ENCODE results near the gene USH2A. TPM values are rescaled to one million over a fixed set of nuclear protein-coding genes. Genes with fewer than 3 reads are reported as not detected.

The USH2A gene
- total and polyA plus RNA-seq, 8 donors, result 0.03 to 0.28 (median 0.06) TPM

DNA sequence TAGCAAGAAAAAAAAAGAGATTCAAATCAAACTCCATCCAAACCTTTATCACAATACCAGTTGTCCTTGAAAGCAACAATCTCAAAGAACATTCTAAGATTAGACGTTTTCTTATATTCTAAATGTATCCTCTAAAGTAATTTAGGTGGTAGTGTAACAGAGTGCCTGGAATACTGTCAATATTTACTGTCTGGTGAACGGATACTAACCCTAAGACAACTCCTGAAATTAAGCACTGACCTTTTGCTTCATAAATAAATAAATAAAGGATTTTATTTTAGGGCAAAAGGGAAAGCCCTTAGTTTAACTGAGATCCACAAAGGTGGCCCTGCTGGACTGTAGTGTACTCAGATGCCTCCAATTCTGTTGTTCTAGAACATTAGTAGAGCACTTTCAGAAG, 9.9 kb upstream of the USH2A start:
- Histone ChIP-seq H3K27me3 (no peaks in the 10 kb centered on the region), H3K27ac (no peak overlapping the region), H3K36me3 (no peaks in the 10 kb centered on the region), H3K4me1 (no peaks in the 10 kb centered on the region), H3K4me3 (no peak overlapping the region), H3K9me3 (no peaks in the 10 kb centered on the region)
- FAIRE-seq (no peak), ATAC-seq (no peak), DNase-seq (no peak)
- WGBS, 2 donors, result 40 to 42% methylated on average over 2 of the region's 2 CpGs
- intact Hi-C loops (cut with DNase I), result no loop called here
- TF ChIP-seq, protein P1, sequence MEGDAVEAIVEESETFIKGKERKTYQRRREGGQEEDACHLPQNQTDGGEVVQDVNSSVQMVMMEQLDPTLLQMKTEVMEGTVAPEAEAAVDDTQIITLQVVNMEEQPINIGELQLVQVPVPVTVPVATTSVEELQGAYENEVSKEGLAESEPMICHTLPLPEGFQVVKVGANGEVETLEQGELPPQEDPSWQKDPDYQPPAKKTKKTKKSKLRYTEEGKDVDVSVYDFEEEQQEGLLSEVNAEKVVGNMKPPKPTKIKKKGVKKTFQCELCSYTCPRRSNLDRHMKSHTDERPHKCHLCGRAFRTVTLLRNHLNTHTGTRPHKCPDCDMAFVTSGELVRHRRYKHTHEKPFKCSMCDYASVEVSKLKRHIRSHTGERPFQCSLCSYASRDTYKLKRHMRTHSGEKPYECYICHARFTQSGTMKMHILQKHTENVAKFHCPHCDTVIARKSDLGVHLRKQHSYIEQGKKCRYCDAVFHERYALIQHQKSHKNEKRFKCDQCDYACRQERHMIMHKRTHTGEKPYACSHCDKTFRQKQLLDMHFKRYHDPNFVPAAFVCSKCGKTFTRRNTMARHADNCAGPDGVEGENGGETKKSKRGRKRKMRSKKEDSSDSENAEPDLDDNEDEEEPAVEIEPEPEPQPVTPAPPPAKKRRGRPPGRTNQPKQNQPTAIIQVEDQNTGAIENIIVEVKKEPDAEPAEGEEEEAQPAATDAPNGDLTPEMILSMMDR (IDR thresholded peaks at IDR 0.05), result no peak

DNA sequence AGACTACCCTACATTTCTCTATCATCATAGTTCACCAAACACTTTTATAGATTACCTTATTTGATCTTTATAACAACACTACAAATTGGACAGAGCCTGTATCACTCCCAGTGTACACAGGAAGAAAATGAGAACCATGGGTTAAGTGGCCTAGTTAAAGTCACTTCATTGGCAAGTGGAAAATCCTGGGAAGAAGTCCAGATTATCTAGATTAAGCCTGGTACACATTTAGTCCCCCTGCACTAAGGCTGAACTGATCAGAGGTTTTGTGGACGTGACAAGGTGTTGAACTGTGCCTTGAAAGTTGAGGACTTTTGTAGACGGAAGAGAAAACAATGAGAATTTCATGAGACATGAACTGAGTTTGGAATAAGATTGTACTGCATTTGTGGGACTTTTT, 7.5 kb upstream of the USH2A start:
- FAIRE-seq (no peak), ATAC-seq (no peak), DNase-seq (no peak)
- no peaks in the 10 kb centered on the region for H3K4me1 ChIP-seq
- H3K4me3 ChIP-seq, result no peak overlapping the region
- TF ChIP-seq, protein P1 (IDR thresholded peaks at IDR 0.05), result no peak
- H3K9me3 ChIP-seq, result no peaks in the 10 kb centered on the region
- H3K27ac ChIP-seq, result no peak overlapping the region
- WGBS, 2 donors, result 57 to 68% methylated on average over 2 of the region's 2 CpGs
- intact Hi-C loops (cut with DNase I), result no loop called here
- H3K36me3 ChIP-seq, result no peaks in the 10 kb centered on the region
- H3K27me3 ChIP-seq, result no peaks in the 10 kb centered on the region

DNA sequence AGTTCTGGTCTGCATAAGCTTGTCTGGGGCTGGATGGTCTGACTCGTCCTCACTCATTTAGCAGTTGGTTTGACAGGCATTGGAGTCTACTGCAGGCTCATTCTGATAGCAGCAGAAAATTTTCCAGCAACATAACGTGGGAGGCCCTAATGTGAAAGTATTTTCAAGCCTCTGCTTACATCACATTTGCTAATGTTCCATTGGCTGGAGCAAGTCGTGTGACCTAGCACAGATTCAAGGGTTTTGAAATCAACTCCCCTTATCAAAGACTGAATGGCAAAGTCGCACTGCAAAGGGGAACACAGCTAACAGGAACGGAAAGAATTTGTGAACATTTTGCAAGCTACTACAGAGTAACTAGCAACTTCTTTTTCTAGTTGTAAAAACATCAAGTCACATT, 2.3 kb upstream of the USH2A start:
- FAIRE-seq (no peak), DNase-seq (no peak), ATAC-seq (no peak)
- Histone ChIP-seq H3K9me3 (no peaks in the 10 kb centered on the region), H3K4me1 (peaks cover 0 to 7% (median 0%) of the 10 kb centered on the region in 3 donors), H3K27me3 (no peaks in the 10 kb centered on the region), H3K36me3 (no peaks in the 10 kb centered on the region), H3K27ac (no peak overlapping the region), H3K4me3 (no peak overlapping the region)
- WGBS, 2 donors, result 67 to 69% methylated on average over 5 of the region's 5 CpGs
- TF ChIP-seq, protein P1 (IDR thresholded peaks at IDR 0.05), result no peak
- intact Hi-C loops (cut with DNase I), result no loop called here

DNA sequence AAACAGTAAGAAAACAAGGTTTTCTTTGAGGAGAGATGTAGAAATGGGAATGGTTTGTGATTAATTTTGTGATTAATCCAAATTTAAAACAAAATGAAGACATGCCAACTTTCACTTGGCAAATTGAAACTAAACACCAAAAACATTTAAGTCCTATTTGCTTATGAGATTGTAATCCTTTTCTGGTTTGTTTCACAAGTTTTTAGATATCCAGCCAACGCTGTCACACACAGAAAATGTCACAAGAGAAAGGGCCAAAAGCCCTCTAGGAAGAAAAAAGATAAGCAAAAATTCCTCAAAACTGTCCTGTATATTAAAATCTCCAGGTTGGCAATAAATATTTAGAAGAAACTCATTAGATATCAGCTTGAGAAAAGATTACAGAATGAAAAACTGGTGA, 2.5 kb downstream of the USH2A start:
- H3K27me3 ChIP-seq, result no peaks in the 10 kb centered on the region
- TF ChIP-seq, protein P1 (IDR thresholded peaks at IDR 0.05), result no peak
- intact Hi-C loops (cut with DNase I), result no loop called here

DNA sequence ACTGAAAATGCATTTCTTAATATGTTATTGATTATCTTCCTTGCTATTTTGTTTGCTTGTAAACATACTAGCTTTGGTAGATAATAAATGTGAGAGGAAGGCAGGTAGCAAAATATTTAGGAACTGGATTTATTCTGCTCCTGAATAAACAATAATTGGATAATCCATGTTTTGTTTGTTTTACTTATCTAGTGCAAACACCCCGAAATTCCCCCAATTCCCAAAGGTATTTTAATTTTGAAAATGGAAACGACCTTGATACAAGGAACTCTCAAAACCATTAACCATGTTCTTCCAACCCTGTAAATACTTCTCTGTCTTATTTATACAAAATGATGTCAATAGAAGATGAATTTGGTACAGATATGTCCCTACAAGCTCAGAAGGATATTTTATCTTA, 3.0 kb downstream of the USH2A start:
- FAIRE-seq, result no peak
- H3K4me3 ChIP-seq, result no peak overlapping the region

More for the DNA sequence above, 2.5 kb downstream of the USH2A start:
- H3K27ac ChIP-seq, result no peak overlapping the region
- H3K4me3 ChIP-seq, result no peak overlapping the region
- peaks cover 2 to 7% (median 4%) of the 10 kb centered on the region in 3 donors for H3K4me1 ChIP-seq
- WGBS, 2 donors, result 8 to 9% methylated on average over 1 of the region's 1 CpG
- no peaks in the 10 kb centered on the region for H3K36me3 ChIP-seq
- no peaks in the 10 kb centered on the region for H3K9me3 ChIP-seq
- ATAC-seq, result no peak
- no peak for FAIRE-seq
- DNase-seq, result no peak

More for the DNA sequence above, 3.0 kb downstream of the USH2A start:
- ATAC-seq (no peak), DNase-seq (no peak)
- intact Hi-C loops (cut with DNase I), result no loop called here
- Histone ChIP-seq H3K36me3 (no peaks in the 10 kb centered on the region), H3K4me1 (peaks cover 2 to 7% (median 4%) of the 10 kb centered on the region in 3 donors), H3K27me3 (no peaks in the 10 kb centered on the region), H3K9me3 (no peaks in the 10 kb centered on the region), H3K27ac (no peak overlapping the region)
- 3 to 4% methylated on average over 2 of the region's 2 CpGs for WGBS, 2 donors
- TF ChIP-seq, protein P1 (IDR thresholded peaks at IDR 0.05), result no peak

All from pancreas (tissue), 10 donors.